ENCODE results near the gene PSMB5. TPM values are rescaled to one million over a fixed set of nuclear protein-coding genes. Genes with fewer than 3 reads are reported as not detected.
A peak's percentile ranks its signal among the peaks of the same experiment; 100 is the strongest.

Gene PSMB5
- total RNA-seq, 4 donors from 2014 or later: 135 to 155 (median 145) TPM

GRCh38 chr14:22978981-22979671 is 55.6 kb downstream of the PSMB5 start:
- Histone ChIP-seq H3K4me3 (no peak overlapping the region), H3K4me1 (peaks cover 50 to 75% (median 69%) of the 10 kb centered on the region in 4 donors), H3K9me3 (no peaks in the 10 kb centered on the region), H3K27ac (replicated peaks in 1 of 4) (peak overlapping the region; percentile 75 to 89 (median 83)), H3K36me3 (peaks cover 0 to 10% (median 0%) of the 10 kb centered on the region in 4 donors), H3K27me3 (peaks cover 0 to 18% (median 0%) of the 10 kb centered on the region in 4 donors)
- no peak for DNase-seq (ENCODE audit: extremely low spot score)
- TF ChIP-seq CTCF (IDR thresholded peaks at IDR 0.05) (no peak), POLR2A (IDR thresholded peaks at IDR 0.05; ENCODE audit: low read depth) (no peak), EP300 (IDR thresholded peaks at IDR 0.05) (no peak), POLR2AphosphoS5 (IDR thresholded peaks at IDR 0.05) (no peak)
- WGBS: 73% methylated on average over 5 of the region's 5 CpGs
- intact Hi-C loops (cut with DNase I): no loop called here

GRCh38 chr14:22978487-22978837 is 56.2 kb downstream of the PSMB5 start:
- Histone ChIP-seq H3K4me1 (peaks cover 53 to 77% (median 65%) of the 10 kb centered on the region in 4 donors), H3K9me3 (no peaks in the 10 kb centered on the region), H3K27me3 (peaks cover 0 to 18% (median 0%) of the 10 kb centered on the region in 4 donors), H3K36me3 (peaks cover 0 to 12% (median 0%) of the 10 kb centered on the region in 4 donors), H3K4me3 (no peak overlapping the region), H3K27ac (replicated peaks in 1 of 4) (peak overlapping the region; percentile 74 to 89 (median 79))
- TF ChIP-seq CTCF (IDR thresholded peaks at IDR 0.05): no peak
- no peak for TF ChIP-seq POLR2A (IDR thresholded peaks at IDR 0.05; ENCODE audit: low read depth)
- TF ChIP-seq POLR2AphosphoS5 (IDR thresholded peaks at IDR 0.05): no peak
- no peak for TF ChIP-seq EP300 (IDR thresholded peaks at IDR 0.05)
- intact Hi-C loops (cut with DNase I): no loop called here
- WGBS: 81% methylated on average over 3 of the region's 3 CpGs
- DNase-seq (ENCODE audit: extremely low spot score): no peak

- Histone ChIP-seq H3K27me3 (peaks cover 0 to 18% (median 0%) of the 10 kb centered on the region in 4 donors), H3K36me3 (peaks cover 0 to 12% (median 2%) of the 10 kb centered on the region in 4 donors), H3K27ac (replicated peaks in 1 of 4) (peak overlapping the region; percentile 74 to 89 (median 79)), H3K4me1 (peaks cover 49 to 71% (median 59%) of the 10 kb centered on the region in 4 donors), H3K4me3 (no peak overlapping the region), H3K9me3 (no peaks in the 10 kb centered on the region)
- no peak for TF ChIP-seq POLR2AphosphoS5 (IDR thresholded peaks at IDR 0.05)
- no peak for TF ChIP-seq CTCF (IDR thresholded peaks at IDR 0.05)
- no peak for TF ChIP-seq EP300 (IDR thresholded peaks at IDR 0.05)
- no peak for TF ChIP-seq POLR2A (IDR thresholded peaks at IDR 0.05; ENCODE audit: low read depth)
- intact Hi-C loops (cut with DNase I): no loop called here
- no peak for DNase-seq (ENCODE audit: extremely low spot score)
- 39% methylated on average over 8 of the region's 8 CpGs for WGBS
These were observed 56.8 kb downstream of the PSMB5 start for GRCh38 chr14:22977684-22978486.

DNA sequence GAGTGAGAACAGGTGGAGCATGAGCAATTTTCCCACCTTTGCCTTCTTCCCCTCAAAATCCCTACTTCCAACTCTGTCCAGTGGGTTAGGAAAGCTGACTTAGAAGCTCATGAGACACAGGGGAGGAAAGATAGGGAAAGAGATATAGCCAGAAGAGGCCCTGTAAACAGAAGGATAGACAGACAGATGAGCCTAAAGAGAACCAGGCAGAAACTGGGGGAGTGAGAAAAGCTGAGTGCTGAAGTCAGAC is 57.3 kb downstream of the PSMB5 start:
- no peaks in the 10 kb centered on the region for H3K9me3 ChIP-seq
- peaks cover 49 to 69% (median 59%) of the 10 kb centered on the region in 4 donors for H3K4me1 ChIP-seq
- no peak overlapping the region for H3K4me3 ChIP-seq
- DNase-seq (ENCODE audit: extremely low spot score): no peak
- H3K27ac ChIP-seq (replicated peaks in 1 of 4): peak overlapping the region; percentile 74 to 89 (median 79)
- TF ChIP-seq CTCF (IDR thresholded peaks at IDR 0.05): no peak
- no peak for TF ChIP-seq POLR2AphosphoS5 (IDR thresholded peaks at IDR 0.05)
- H3K27me3 ChIP-seq: peaks cover 0 to 18% (median 0%) of the 10 kb centered on the region in 4 donors
- peaks cover 0 to 12% (median 5%) of the 10 kb centered on the region in 4 donors for H3K36me3 ChIP-seq
- intact Hi-C loops (cut with DNase I): no loop called here

Data from esophagus muscularis mucosa (tissue), 4 donors.